ENCODE data around the gene COL27A1. TPM values are rescaled to one million over a fixed set of nuclear protein-coding genes. Genes with fewer than 3 reads are reported as not detected.

COL27A1 gene
- total RNA-seq, 1 donor from 2014 or later: 13.0 TPM

DNA sequence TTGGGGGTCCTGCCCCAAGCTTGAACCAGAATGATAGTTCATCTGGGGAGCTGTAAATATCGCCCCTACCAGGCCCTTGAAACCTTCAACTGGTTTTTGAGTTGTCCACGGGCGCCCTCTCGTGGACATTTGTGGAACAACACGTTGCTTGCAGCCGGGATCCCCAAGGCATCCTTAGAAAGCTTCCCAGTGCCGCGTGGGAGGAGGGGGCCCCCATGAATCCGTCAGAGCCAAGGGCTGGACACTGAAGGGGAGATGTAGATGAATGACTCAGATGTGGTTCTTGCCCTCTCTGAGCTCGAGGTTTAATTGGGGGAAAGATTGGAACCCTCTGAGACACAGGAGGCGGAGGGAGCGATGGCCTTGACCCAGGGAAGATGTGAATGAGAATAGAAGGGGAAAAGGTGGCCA is 135.7 kb downstream of the COL27A1 start:
- DNase-seq: peak; percentile 77
- H3K4me3 ChIP-seq: no peak overlapping the region
- H3K27ac ChIP-seq: no peak overlapping the region
- intact Hi-C loops (cut with DNase I): loop anchor here (10.0 kb wide), 1 partner anchor 186 kb away; no protein-coding TSS in a partner anchor
- H3K36me3 ChIP-seq: peaks cover 6% of the 10 kb centered on the region
- H3K9me3 ChIP-seq: peaks cover 4% of the 10 kb centered on the region
- no peaks in the 10 kb centered on the region for H3K4me1 ChIP-seq
- ATAC-seq: peak; percentile 65 to 69
- TF ChIP-seq CTCF (IDR thresholded peaks at IDR 0.05): peak; percentile 98
- H3K27me3 ChIP-seq (ENCODE audit: low read depth): no peaks in the 10 kb centered on the region

GRCh38 chr9:114291886-114292590 is 136.7 kb downstream of the COL27A1 start:
- intact Hi-C loops (cut with DNase I): loop anchor here (10.0 kb wide), 1 partner anchor 187 kb away; no protein-coding TSS in a partner anchor
- DNase-seq: peak; percentile 19
- no peak for ATAC-seq
- TF ChIP-seq CTCF (IDR thresholded peaks at IDR 0.05): no peak
- H3K4me3 ChIP-seq: no peak overlapping the region
- peaks cover 6% of the 10 kb centered on the region for H3K36me3 ChIP-seq
- H3K27ac ChIP-seq: no peak overlapping the region
- H3K9me3 ChIP-seq: peaks cover 9% of the 10 kb centered on the region
- no peaks in the 10 kb centered on the region for H3K4me1 ChIP-seq
- H3K27me3 ChIP-seq (ENCODE audit: low read depth): no peaks in the 10 kb centered on the region

GRCh38 chr9:114294664-114295063 is 139.3 kb downstream of the COL27A1 start:
- no peak for TF ChIP-seq CTCF (IDR thresholded peaks at IDR 0.05)
- no peak overlapping the region for H3K27ac ChIP-seq
- peaks cover 6% of the 10 kb centered on the region for H3K36me3 ChIP-seq
- intact Hi-C loops (cut with DNase I): loop anchor here (10.0 kb wide), 1 partner anchor 190 kb away; no protein-coding TSS in a partner anchor
- H3K27me3 ChIP-seq (ENCODE audit: low read depth): no peaks in the 10 kb centered on the region
- no peak overlapping the region for H3K4me3 ChIP-seq
- no peak for ATAC-seq
- DNase-seq: no peak
- peaks cover 9% of the 10 kb centered on the region for H3K9me3 ChIP-seq
- no peaks in the 10 kb centered on the region for H3K4me1 ChIP-seq

DNA sequence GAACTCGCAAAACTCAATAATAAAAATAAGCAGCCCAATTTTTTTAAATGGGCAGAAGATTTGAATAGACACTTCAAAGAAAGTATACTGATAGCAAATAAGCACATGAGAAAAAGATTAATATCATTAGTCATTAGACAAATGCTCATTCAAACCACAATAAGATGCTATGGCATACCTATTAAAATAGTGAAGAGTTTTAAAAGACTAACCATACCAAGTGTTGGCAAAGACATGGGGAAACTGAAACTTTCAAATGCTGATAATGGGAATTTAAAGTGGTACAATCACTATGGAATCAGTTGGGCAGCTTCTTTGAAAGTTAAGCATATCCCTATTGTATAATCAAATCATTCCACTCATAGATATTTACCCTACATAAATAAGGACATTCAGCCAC is 141.0 kb downstream of the COL27A1 start:
- Histone ChIP-seq H3K4me1 (no peaks in the 10 kb centered on the region), H3K4me3 (no peak overlapping the region), H3K27ac (no peak overlapping the region), H3K36me3 (peaks cover 6% of the 10 kb centered on the region), H3K27me3 (ENCODE audit: low read depth) (no peaks in the 10 kb centered on the region), H3K9me3 (peaks cover 9% of the 10 kb centered on the region)
- no peak for DNase-seq
- intact Hi-C loops (cut with DNase I): loop anchor here (10.0 kb wide), 1 partner anchor 192 kb away; no protein-coding TSS in a partner anchor
- no peak for TF ChIP-seq CTCF (IDR thresholded peaks at IDR 0.05)
- no peak for ATAC-seq

GRCh38 chr9:114299286-114300152 is 144.2 kb downstream of the COL27A1 start:
- no peak overlapping the region for H3K4me3 ChIP-seq
- peaks cover 3% of the 10 kb centered on the region for H3K27me3 ChIP-seq (ENCODE audit: low read depth)
- ATAC-seq (no peak), DNase-seq (peak; percentile 26)
- intact Hi-C loops (cut with DNase I): loop anchor here (10.0 kb wide), 1 partner anchor 195 kb away; no protein-coding TSS in a partner anchor
- no peak overlapping the region for H3K27ac ChIP-seq
- no peaks in the 10 kb centered on the region for H3K36me3 ChIP-seq
- H3K4me1 ChIP-seq: no peaks in the 10 kb centered on the region
- TF ChIP-seq CTCF (IDR thresholded peaks at IDR 0.05): no peak
- peaks cover 5% of the 10 kb centered on the region for H3K9me3 ChIP-seq
